Osteocyte (in vitro differentiated cells): Measurements from ENCODE around the gene SYK. TPM values are rescaled to one million over a fixed set of nuclear protein-coding genes. Genes with fewer than 3 reads are reported as not detected.

Experiments
- DNase-seq: peaks from one replicate; pipeline ENCODE4 v3.0.0; 2021; ENCODE audit warnings: mixed read lengths; ENCODE audit not compliant: unreplicated experiment; ENCODE audit errors: extremely low spot score
- H3K27ac Mint-ChIP-seq: one replicate; pipeline ENCODE4 v1.8.0; 2021; ENCODE audit warnings: mild to moderate bottlenecking, mixed read lengths; ENCODE audit not compliant: unreplicated experiment
- H3K27me3 Mint-ChIP-seq: one replicate; pipeline ENCODE4 v1.8.0; 2021; ENCODE audit warnings: mixed read lengths; ENCODE audit not compliant: unreplicated experiment
- H3K36me3 Mint-ChIP-seq: one replicate; pipeline ENCODE4 v1.8.0; 2021; ENCODE audit warnings: mixed read lengths; ENCODE audit not compliant: unreplicated experiment
- H3K4me1 Mint-ChIP-seq: one replicate; pipeline ENCODE4 v1.8.0; 2021; ENCODE audit warnings: mixed read lengths; ENCODE audit not compliant: unreplicated experiment
- H3K4me3 Mint-ChIP-seq: one replicate; pipeline ENCODE4 v1.8.0; 2021; ENCODE audit warnings: mild to moderate bottlenecking, moderate library complexity, mixed read lengths; ENCODE audit not compliant: unreplicated experiment
- H3K9me3 Mint-ChIP-seq: one replicate; pipeline ENCODE4 v1.8.0; 2021; ENCODE audit warnings: mixed read lengths; ENCODE audit not compliant: unreplicated experiment
- CTCF ChIP-seq: fragments of 200-600 bp; sonication (generic); IDR thresholded peaks from 2 replicates; pipeline ENCODE4 v1.5.0; 2021; ENCODE audit warnings: antibody characterized with exemption, mild to moderate bottlenecking, moderate library complexity
- total RNA-seq: library from RNA; stranded (reverse); gene quantifications from 2 replicates; pipeline ENCODE4 v1.2.1, GENCODE V29; 2021

SYK gene
- total RNA-seq, 1 donor from 2014 or later, result not detected

- no peak for DNase-seq
- Mint-ChIP-seq H3K36me3 (no peaks in the 10 kb centered on the region), H3K27me3 (peaks cover 28% of the 10 kb centered on the region), H3K4me3 (no peak overlapping the region), H3K27ac (no peak overlapping the region), H3K4me1 (no peaks in the 10 kb centered on the region), H3K9me3 (peaks cover 7% of the 10 kb centered on the region)
- no peak for TF ChIP-seq CTCF
Measured at GRCh38 chr9:90821697-90822096, 20.1 kb downstream of the SYK start.

GRCh38 chr9:90822866-90823265, 21.2 kb downstream of the SYK start:
- no peak for TF ChIP-seq CTCF
- H3K36me3 Mint-ChIP-seq, result no peaks in the 10 kb centered on the region
- no peak overlapping the region for H3K27ac Mint-ChIP-seq
- H3K4me1 Mint-ChIP-seq, result no peaks in the 10 kb centered on the region
- peaks cover 7% of the 10 kb centered on the region for H3K9me3 Mint-ChIP-seq
- H3K27me3 Mint-ChIP-seq, result peaks cover 30% of the 10 kb centered on the region
- DNase-seq, result no peak
- H3K4me3 Mint-ChIP-seq, result no peak overlapping the region

GRCh38 chr9:90825586-90825985, 24.0 kb downstream of the SYK start:
- Mint-ChIP-seq H3K4me3 (no peak overlapping the region), H3K27me3 (peaks cover 33% of the 10 kb centered on the region)
- DNase-seq, result peak; percentile 34

GRCh38 chr9:90826326-90827020, 24.9 kb downstream of the SYK start:
- H3K27ac Mint-ChIP-seq, result no peak overlapping the region
- H3K36me3 Mint-ChIP-seq, result no peaks in the 10 kb centered on the region
- H3K4me1 Mint-ChIP-seq, result no peaks in the 10 kb centered on the region
- peak; percentile 32 for DNase-seq
- H3K9me3 Mint-ChIP-seq, result peaks cover 7% of the 10 kb centered on the region
- H3K4me3 Mint-ChIP-seq, result no peak overlapping the region
- H3K27me3 Mint-ChIP-seq, result peaks cover 33% of the 10 kb centered on the region
- no peak for TF ChIP-seq CTCF

More at GRCh38 chr9:90825586-90825985, 24.0 kb downstream of the SYK start:
- TF ChIP-seq CTCF, result no peak
- H3K4me1 Mint-ChIP-seq, result no peaks in the 10 kb centered on the region
- H3K9me3 Mint-ChIP-seq, result peaks cover 7% of the 10 kb centered on the region
- H3K27ac Mint-ChIP-seq, result no peak overlapping the region
- H3K36me3 Mint-ChIP-seq, result no peaks in the 10 kb centered on the region

GRCh38 chr9:90827181-90827871, 25.7 kb downstream of the SYK start:
- peak; percentile 19 for DNase-seq
- Mint-ChIP-seq H3K4me3 (no peak overlapping the region), H3K36me3 (no peaks in the 10 kb centered on the region), H3K4me1 (no peaks in the 10 kb centered on the region), H3K27me3 (peaks cover 33% of the 10 kb centered on the region), H3K9me3 (peaks cover 7% of the 10 kb centered on the region), H3K27ac (no peak overlapping the region)
- no peak for TF ChIP-seq CTCF
